Activated CD4-positive, CD25-positive, alpha-beta regulatory T cell treated with anti-CD3 and anti-CD28 coated beads, Interleukin-2, amount 50 U/mL, for 24 hours (primary cell): ENCODE data around the gene PSMD12.
"Not testable (repeated sequence)": the region's sequence is repeated elsewhere in the genome, so short reads cannot be mapped to it uniquely, and the experiment has no call there.

Source experiments
- ATAC-seq, 2 donors: fragments of 150-1000 bp; cut with Tn5 transposase; one replicate each; pipeline ENCODE4 v1.10.0; 2021; ENCODE audit warnings: mild to moderate bottlenecking in 1 of 2, moderate library complexity in 1 of 2

Gene PSMD12

GRCh38 chr17:67353161-67353560 is 13.2 kb downstream of the PSMD12 start:
- no peak for ATAC-seq

GRCh38 chr17:67349420-67349819 is 17.0 kb downstream of the PSMD12 start:
- ATAC-seq: no peak

GRCh38 chr17:67347826-67348225 is 18.6 kb downstream of the PSMD12 start:
- ATAC-seq: no peak

GRCh38 chr17:67343237-67343636 is 23.1 kb downstream of the PSMD12 start:
- ATAC-seq: no peak

- ATAC-seq: not testable (repeated sequence)
Observed at GRCh38 chr17:67338353-67338752, 28.0 kb downstream of the PSMD12 start.

- no peak for ATAC-seq
Observed at GRCh38 chr17:67336859-67337258, 29.5 kb downstream of the PSMD12 start.

- ATAC-seq: no peak
Observed at GRCh38 chr17:67335245-67335835, 31.0 kb downstream of the PSMD12 start.

- ATAC-seq: not testable (repeated sequence)
Observed at GRCh38 chr17:67332162-67332508, 34.2 kb downstream of the PSMD12 start.

- ATAC-seq: not testable (repeated sequence)
Observed at GRCh38 chr17:67331381-67332161, 34.8 kb downstream of the PSMD12 start.

- no peak for ATAC-seq
Observed at GRCh38 chr17:67328026-67328425, 38.4 kb downstream of the PSMD12 start.

- not testable (repeated sequence) for ATAC-seq
Observed at GRCh38 chr17:67326959-67327745, 39.2 kb downstream of the PSMD12 start.

- no peak for ATAC-seq
Observed at GRCh38 chr17:67326440-67326839, 39.9 kb downstream of the PSMD12 start.

- no peak for ATAC-seq
Observed at GRCh38 chr17:67324330-67324729, 42.0 kb downstream of the PSMD12 start.

GRCh38 chr17:67323445-67323844 is 42.9 kb downstream of the PSMD12 start:
- no peak for ATAC-seq

- no peak for ATAC-seq
Observed at GRCh38 chr17:67322042-67322787, 44.2 kb downstream of the PSMD12 start.

GRCh38 chr17:67321486-67321885 is 44.9 kb downstream of the PSMD12 start:
- ATAC-seq: not testable (repeated sequence)

GRCh38 chr17:67316781-67317180 is 49.6 kb downstream of the PSMD12 start:
- no peak for ATAC-seq

- no peak for ATAC-seq
Observed at GRCh38 chr17:67315865-67316264, 50.5 kb downstream of the PSMD12 start.

- no peak for ATAC-seq
Observed at GRCh38 chr17:67312265-67312664, 54.1 kb downstream of the PSMD12 start.

GRCh38 chr17:67311575-67311974 is 54.8 kb downstream of the PSMD12 start:
- ATAC-seq: no peak

- no peak for ATAC-seq
Observed at GRCh38 chr17:67310406-67310805, 56.0 kb downstream of the PSMD12 start.

- not testable (repeated sequence) for ATAC-seq
Observed at GRCh38 chr17:67305446-67306235, 60.7 kb downstream of the PSMD12 start.
